GM12864 (cell line): ENCODE measurements around the gene TMEM37.

Experiments
- DNase-seq: peaks from one replicate; pipeline ENCODE4 v3.0.0-alpha.2; 2011; ENCODE audit warnings: low read depth
- H3K4me3 ChIP-seq: 2 replicates; pipeline ENCODE4 v1.5.1; 2011; ENCODE audit warnings: mild to moderate bottlenecking, low read depth, low read length, control low read depth
- TF ChIP-seq, protein P1 (sequence below): IDR thresholded peaks from 2 replicates; pipeline ENCODE4 v1.5.1; 2011; ENCODE audit warnings: low read depth, mild to moderate bottlenecking, moderate library complexity, low read length, control low read depth, inconsistent platforms; ENCODE audit errors: missing control alignments

TMEM37 gene

DNA sequence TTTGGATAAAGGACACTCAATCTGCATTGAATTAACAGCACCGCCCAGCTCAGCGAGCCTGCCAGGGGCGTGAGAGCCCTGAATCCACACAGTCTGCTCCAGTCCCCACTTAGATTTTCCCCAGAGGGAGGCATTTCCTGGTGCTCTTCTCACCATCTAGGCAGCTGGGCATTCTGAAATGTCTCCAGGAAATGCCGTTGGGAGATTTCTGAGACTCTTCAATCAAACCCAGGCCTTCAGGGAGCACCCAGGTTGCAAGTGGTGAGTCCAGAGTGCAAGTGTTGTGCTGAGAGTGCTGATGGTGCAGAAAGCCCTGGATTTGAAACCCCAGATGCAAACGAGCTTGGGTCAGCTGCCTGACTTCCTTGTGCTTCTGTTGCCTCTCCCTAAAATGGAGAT is 23.4 kb upstream of the TMEM37 start:
- no peak overlapping the region for H3K4me3 ChIP-seq
- TF ChIP-seq, protein P1, sequence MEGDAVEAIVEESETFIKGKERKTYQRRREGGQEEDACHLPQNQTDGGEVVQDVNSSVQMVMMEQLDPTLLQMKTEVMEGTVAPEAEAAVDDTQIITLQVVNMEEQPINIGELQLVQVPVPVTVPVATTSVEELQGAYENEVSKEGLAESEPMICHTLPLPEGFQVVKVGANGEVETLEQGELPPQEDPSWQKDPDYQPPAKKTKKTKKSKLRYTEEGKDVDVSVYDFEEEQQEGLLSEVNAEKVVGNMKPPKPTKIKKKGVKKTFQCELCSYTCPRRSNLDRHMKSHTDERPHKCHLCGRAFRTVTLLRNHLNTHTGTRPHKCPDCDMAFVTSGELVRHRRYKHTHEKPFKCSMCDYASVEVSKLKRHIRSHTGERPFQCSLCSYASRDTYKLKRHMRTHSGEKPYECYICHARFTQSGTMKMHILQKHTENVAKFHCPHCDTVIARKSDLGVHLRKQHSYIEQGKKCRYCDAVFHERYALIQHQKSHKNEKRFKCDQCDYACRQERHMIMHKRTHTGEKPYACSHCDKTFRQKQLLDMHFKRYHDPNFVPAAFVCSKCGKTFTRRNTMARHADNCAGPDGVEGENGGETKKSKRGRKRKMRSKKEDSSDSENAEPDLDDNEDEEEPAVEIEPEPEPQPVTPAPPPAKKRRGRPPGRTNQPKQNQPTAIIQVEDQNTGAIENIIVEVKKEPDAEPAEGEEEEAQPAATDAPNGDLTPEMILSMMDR = no peak

DNA sequence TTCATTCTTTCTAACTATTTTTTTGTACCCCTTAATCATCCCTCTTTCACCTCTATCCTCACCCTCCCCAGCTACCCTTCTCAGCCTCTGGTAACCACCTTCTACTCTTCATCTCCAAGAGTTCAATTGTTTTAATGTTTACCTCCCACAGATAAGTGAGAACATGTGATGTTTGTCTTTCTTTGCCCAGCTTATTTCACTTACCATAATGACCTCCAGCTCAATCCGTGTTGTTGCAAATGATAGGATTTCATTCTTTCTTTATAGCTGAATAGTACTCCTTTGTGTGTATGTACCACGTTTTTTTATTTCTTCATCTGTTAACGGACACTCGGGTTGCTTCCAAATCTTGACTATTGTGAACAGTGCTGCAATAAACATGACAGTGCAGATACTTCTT is 22.1 kb upstream of the TMEM37 start:
- H3K4me3 ChIP-seq = no peak overlapping the region
- DNase-seq = no peak
- TF ChIP-seq, protein P1 = no peak

More for the DNA sequence above, 23.4 kb upstream of the TMEM37 start:
- no peak for DNase-seq

DNA sequence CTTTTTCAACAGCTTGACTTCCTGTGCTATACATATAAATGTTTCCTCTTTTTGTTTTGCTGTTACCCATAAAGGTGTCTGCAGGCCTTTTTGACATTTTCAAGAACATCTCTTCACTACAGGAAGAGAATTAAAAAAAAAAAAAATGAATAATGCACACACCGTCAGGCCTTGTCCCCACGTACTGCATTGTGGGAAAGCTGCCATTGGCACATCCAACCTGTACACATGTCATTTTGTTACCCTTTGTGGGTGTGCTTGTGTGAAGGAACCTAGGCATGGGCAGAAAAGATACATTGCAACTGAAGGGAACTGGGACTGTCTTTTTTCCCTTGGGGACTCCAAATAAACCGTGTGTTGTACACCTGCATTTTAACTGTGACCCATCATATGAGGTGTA is 16.8 kb upstream of the TMEM37 start:
- no peak for DNase-seq
- TF ChIP-seq, protein P1 = no peak
- no peak overlapping the region for H3K4me3 ChIP-seq

DNA sequence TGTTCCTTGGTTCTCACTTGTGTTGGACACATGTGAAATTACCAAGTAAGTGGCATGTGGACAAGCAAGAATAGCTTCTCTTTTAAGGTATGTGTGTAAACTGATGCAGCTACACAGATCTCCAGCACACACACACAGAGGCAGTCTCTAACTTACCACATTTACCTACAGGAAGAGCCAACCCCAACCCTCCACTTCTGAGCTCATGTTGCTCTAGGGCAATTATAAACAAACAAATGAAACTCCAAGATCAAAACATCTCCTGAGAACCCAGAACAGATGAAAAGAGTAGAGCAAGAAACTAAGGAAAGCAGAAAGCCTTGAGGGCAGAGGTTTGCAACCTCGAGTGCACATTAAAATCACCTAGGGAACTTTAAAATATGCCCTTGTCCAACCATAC is 16.0 kb upstream of the TMEM37 start:
- TF ChIP-seq, protein P1 = no peak
- H3K4me3 ChIP-seq = no peak overlapping the region
- no peak for DNase-seq

DNA sequence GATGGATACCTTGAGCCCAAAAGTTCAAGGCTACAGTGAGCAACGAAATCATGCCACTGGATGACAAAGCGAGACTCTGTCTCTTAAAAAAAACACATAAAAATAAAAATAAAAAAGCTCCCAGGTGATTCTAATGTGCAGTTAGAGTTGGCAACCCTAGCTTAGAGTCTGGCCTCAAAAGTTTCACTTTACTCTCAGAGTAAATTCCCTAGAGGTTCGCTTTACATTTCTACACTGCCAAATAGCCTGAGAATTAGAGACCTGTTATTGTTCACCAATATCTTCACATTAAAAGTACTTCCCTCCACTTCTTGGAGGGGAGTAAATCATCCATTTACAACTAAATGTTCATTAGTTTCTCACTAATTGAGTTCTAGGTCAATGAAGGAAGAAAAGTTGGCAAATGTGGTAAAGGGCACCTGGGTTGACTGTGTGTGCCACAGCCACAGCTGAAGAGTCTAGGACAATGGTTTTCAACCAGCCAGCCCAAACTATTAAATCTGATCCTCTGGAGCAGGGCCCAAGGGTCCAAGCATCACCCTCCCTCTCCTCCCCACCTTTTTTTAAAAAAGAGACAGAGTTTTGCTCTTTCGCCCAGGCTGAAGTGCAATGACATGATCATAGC is 15.2 kb upstream of the TMEM37 start:
- TF ChIP-seq, protein P1 = no peak
- DNase-seq = no peak
- no peak overlapping the region for H3K4me3 ChIP-seq

DNA sequence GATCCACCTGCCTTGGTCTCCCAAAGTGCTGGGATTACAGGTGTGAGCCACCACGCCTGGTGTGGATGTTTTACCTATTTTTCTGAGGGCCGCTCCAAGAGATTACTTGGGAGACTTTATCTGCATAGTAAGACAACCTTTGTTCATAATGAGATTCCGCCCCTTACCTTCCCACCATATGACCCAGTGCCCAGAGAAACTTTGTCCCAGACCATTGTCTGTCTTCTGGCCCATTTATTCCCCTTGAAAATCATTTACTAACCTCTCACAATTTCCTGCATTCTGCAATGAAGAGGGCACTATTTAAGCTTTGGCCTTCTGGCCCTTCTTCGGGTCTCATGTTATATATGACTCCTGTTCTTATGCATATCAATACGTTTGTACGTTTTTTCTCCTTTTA is 13.7 kb upstream of the TMEM37 start:
- no peak for DNase-seq
- H3K4me3 ChIP-seq = no peak overlapping the region
- TF ChIP-seq, protein P1 = no peak

DNA sequence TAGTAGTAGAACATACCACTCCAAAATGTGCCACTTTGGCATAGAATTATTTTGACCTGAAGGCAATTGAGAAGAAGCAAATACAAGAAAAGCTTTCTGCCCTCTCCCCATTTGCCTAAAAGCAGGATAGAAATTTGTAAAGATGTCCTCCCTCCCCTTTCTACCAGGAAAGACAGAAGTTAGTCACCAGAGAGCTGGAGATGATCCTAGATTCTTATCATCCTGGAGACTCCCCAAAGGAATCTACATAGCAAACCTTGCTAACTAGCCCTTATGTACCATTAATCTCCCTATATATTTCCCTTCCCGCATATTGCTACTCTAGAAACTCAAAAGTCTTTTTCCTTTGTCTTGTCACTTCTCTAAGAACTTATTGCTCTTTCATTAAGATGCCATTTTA is 12.6 kb upstream of the TMEM37 start:
- DNase-seq = no peak
- TF ChIP-seq, protein P1 = no peak
- H3K4me3 ChIP-seq = no peak overlapping the region
